ENCODE data around the gene BRAP. TPM values are rescaled to one million over a fixed set of nuclear protein-coding genes. Genes with fewer than 3 reads are reported as not detected.

BRAP gene
- total and polyA plus RNA-seq, 4 experiments from 2014 or later = 21.4 to 29.6 (median 26.7) TPM

DNA sequence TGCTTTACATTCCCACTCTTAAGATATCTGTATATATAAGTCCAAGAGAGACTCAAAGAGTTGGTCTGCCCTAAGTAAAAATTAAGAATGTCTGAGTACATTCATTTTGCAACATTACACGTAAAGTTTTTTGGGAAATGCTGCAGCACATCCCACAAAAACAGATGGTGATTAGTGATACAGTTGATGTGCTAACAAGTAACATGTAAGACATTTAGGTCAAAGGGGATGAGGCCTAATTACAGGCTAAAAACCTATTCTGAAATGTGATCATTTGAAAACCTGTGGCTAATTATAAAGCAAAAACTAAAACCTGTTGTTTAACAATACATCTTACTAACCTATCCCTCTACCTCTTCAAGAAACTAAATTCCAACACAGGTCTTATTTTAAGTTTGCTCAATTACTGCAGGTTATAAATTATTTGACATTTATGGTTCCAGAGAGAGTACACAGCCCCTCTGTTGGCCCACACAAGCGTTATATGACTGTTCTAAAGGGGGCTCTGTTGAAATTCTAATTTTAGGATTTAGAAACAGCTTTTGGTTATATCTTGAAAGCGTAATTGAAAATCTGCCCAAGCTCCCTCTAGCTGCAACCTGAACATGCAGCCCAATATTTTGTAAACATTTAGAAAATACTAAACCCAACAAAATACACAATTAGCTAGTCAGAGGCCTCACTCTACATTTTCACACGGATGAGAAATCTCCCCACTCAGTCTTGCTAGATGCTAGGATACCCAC, 42.9 kb downstream of the BRAP start:
- Mint-ChIP-seq H3K4me3 (no peak overlapping the region), H3K27ac (no peak overlapping the region), H3K36me3 (peaks cover 34 to 57% of the 10 kb centered on the region in 2 donors), H3K4me1 (peaks cover 0 to 1% (median 0%) of the 10 kb centered on the region in 4 donors), H3K27me3 (no peaks in the 10 kb centered on the region), H3K9me3 (no peaks in the 10 kb centered on the region)
- ChIA-PET POLR2A (ENCODE audit: partially characterized antibody) (no interaction called here), CTCF (ENCODE audit: partially characterized antibody) (no interaction called here)
- Histone ChIP-seq H3K4me3 (ENCODE audit: low read length in 2 of 2) (no peak overlapping the region), H3K27ac (ENCODE audit: low read depth, low read length) (no peak overlapping the region), H3K36me3 (ENCODE audit: insufficient read depth, low read length) (peaks cover 45% of the 10 kb centered on the region), H3K4me1 (ENCODE audit: insufficient read depth, low read length) (no peaks in the 10 kb centered on the region), H3K27me3 (ENCODE audit: insufficient read depth, low read length) (no peaks in the 10 kb centered on the region), H3K9me3 (ENCODE audit: control insufficient read depth in 1 of 2, low read length in 2 of 2) (no peaks in the 10 kb centered on the region)
- intact Hi-C loops (cut with micrococcal nuclease) = no loop called here
- DNase-seq = no peak

DNA sequence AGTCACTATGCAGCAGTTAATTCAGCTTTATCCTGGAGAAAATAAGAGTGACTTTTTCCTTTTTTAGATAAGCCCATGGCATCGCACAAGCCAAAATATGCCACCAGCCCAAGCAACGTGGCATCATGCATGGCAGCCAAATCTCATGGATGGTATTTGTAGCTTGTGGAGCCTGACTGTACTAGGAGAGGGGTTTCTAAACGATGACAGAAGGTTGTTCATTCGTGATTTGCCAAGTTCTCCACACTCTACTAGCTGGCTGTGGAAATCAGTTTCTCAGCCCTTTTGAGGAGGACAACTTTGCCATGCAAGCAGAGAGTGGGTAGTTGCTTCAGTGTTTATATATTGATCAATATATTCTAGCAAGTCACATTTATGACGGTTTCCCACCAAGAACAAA, 45.2 kb downstream of the BRAP start:
- no peak overlapping the region for H3K27ac ChIP-seq (ENCODE audit: low read depth, low read length)
- no peaks in the 10 kb centered on the region for H3K9me3 ChIP-seq (ENCODE audit: control insufficient read depth in 1 of 2, low read length in 2 of 2)
- no peak overlapping the region for H3K4me3 ChIP-seq (ENCODE audit: low read length in 2 of 2)
- Mint-ChIP-seq H3K36me3 (peaks cover 21 to 35% of the 10 kb centered on the region in 2 donors), H3K4me1 (peaks cover 0 to 3% (median 0%) of the 10 kb centered on the region in 4 donors), H3K27me3 (no peaks in the 10 kb centered on the region), H3K9me3 (no peaks in the 10 kb centered on the region), H3K4me3 (no peak overlapping the region), H3K27ac (peak overlapping the region in 1 of 7 donors; percentile 17)
- POLR2A ChIA-PET (ENCODE audit: partially characterized antibody) = no interaction called here
- no peak for DNase-seq
- intact Hi-C loops (cut with micrococcal nuclease) = no loop called here
- CTCF ChIA-PET (ENCODE audit: partially characterized antibody) = no interaction called here
- no peaks in the 10 kb centered on the region for H3K4me1 ChIP-seq (ENCODE audit: insufficient read depth, low read length)
- peaks cover 31% of the 10 kb centered on the region for H3K36me3 ChIP-seq (ENCODE audit: insufficient read depth, low read length)
- no peaks in the 10 kb centered on the region for H3K27me3 ChIP-seq (ENCODE audit: insufficient read depth, low read length)

DNA sequence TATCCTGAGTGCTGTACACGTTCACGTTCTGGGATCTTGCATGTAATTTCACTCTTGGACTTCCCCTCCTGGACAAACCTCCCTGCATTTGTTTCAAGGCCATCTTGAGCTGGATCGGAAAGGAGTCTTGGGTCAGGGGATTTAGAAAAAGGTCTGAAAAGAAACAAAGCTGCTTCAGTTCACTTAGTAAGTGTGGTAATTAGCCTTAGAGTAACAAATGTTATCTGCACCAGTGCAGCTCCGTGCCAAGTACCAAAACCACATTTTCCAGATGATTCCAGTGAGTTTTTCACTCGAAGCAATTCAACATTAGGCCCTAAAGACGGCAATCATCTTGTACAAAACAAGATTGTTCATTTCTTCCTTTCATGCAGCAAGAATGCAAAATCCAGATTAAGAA, 47.2 kb downstream of the BRAP start:
- Mint-ChIP-seq H3K4me1 (peaks cover 0 to 5% (median 0%) of the 10 kb centered on the region in 4 donors), H3K27me3 (no peaks in the 10 kb centered on the region), H3K4me3 (no peak overlapping the region), H3K36me3 (peaks cover 14 to 22% of the 10 kb centered on the region in 2 donors), H3K9me3 (no peaks in the 10 kb centered on the region), H3K27ac (peak overlapping the region in 2 of 7 donors; percentile 6 to 21)
- Histone ChIP-seq H3K27me3 (ENCODE audit: insufficient read depth, low read length) (no peaks in the 10 kb centered on the region), H3K36me3 (ENCODE audit: insufficient read depth, low read length) (peaks cover 17% of the 10 kb centered on the region), H3K4me3 (ENCODE audit: low read length in 2 of 2) (no peak overlapping the region), H3K27ac (ENCODE audit: low read depth, low read length) (no peak overlapping the region), H3K9me3 (ENCODE audit: control insufficient read depth in 1 of 2, low read length in 2 of 2) (no peaks in the 10 kb centered on the region), H3K4me1 (ENCODE audit: insufficient read depth, low read length) (no peaks in the 10 kb centered on the region)
- ChIA-PET CTCF (ENCODE audit: partially characterized antibody) (no interaction called here), POLR2A (ENCODE audit: partially characterized antibody) (interaction anchor here (0.7 kb wide), 1 partner anchor 1313 kb away, joined by 4 read pairs; no protein-coding TSS in a partner anchor)
- no peak for DNase-seq
- intact Hi-C loops (cut with micrococcal nuclease) = no loop called here

DNA sequence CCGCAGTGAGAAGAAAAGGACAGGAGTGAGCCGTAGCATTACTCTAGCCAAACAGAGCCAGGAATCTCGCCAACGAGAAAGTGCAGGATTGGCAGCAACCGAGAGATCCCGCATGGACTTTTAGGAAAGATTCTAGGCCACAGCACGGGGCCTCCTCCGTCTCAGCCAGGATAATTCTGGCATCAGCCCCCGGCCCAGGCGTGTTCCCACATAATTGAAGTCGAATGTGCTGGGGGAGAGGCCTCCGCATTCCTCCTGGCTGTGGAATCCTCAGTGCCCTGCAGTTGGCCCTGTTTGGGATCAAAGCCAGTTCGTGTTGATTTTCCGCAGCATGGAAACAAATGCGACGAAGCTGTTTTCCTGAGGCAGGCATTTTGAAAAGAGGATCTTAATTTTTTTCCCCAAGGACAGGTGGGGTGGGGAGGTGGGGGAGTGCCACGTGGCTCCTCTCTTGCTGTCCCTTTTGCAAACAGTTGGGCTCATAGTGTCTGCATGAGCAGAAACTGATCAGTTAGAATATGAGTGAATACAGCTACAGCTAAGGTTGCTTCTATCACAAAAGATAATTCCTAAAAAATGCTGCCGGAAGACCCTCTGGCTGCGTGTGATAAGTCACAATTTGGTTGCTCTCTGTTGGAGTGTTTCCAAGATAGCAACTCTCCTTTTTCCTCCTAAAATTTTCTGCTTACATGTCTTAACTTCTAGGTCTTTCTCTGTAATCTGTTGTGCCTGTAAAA, 49.4 kb downstream of the BRAP start:
- no peak for DNase-seq
- peaks cover 0 to 5% (median 0%) of the 10 kb centered on the region in 4 donors for H3K4me1 Mint-ChIP-seq
- POLR2A ChIA-PET (ENCODE audit: partially characterized antibody) = no interaction called here
- Histone ChIP-seq H3K27ac (ENCODE audit: low read depth, low read length) (no peak overlapping the region), H3K9me3 (ENCODE audit: control insufficient read depth in 1 of 2, low read length in 2 of 2) (no peaks in the 10 kb centered on the region), H3K4me1 (ENCODE audit: insufficient read depth, low read length) (no peaks in the 10 kb centered on the region), H3K4me3 (ENCODE audit: low read length in 2 of 2) (no peak overlapping the region), H3K36me3 (ENCODE audit: insufficient read depth, low read length) (no peaks in the 10 kb centered on the region), H3K27me3 (ENCODE audit: insufficient read depth, low read length) (no peaks in the 10 kb centered on the region)
- no peaks in the 10 kb centered on the region for H3K27me3 Mint-ChIP-seq
- H3K9me3 Mint-ChIP-seq = no peaks in the 10 kb centered on the region
- no peak overlapping the region for H3K4me3 Mint-ChIP-seq
- CTCF ChIA-PET (ENCODE audit: partially characterized antibody) = interaction anchor here (1.3 kb wide), 1 partner anchor 9 kb away, joined by 3 read pairs; no protein-coding TSS in a partner anchor
- intact Hi-C loops (cut with micrococcal nuclease) = no loop called here
- peaks cover 6 to 7% of the 10 kb centered on the region in 2 donors for H3K36me3 Mint-ChIP-seq
- H3K27ac Mint-ChIP-seq = peak overlapping the region in 1 of 7 donors; percentile 42

DNA sequence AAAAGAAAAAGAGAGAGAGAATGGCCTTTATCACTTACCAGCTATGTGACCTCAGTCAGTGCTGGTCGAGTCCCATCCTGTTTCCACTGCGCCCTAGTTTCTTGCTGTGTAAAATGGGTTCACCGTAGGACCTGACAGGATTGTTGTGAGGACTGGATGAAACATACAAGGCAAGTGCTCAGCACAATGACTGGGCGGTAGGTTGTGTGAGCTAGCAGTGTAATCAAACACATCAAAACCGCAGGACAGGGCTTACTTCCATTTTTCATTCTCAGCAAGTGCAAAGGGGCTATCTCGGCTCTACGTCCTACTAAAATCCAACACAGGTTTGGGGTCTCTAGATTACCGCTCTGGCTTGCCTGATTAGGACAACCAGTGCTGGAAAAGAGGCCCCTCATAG, 50.2 kb downstream of the BRAP start:
- ChIA-PET POLR2A (ENCODE audit: partially characterized antibody) (no interaction called here), CTCF (ENCODE audit: partially characterized antibody) (interaction anchor here (1.1 kb wide), 1 partner anchor 12 kb away, joined by 3 read pairs; no protein-coding TSS in a partner anchor)
- no peak for DNase-seq
- H3K9me3 ChIP-seq (ENCODE audit: control insufficient read depth in 1 of 2, low read length in 2 of 2) = no peaks in the 10 kb centered on the region
- no peaks in the 10 kb centered on the region for H3K27me3 ChIP-seq (ENCODE audit: insufficient read depth, low read length)
- Mint-ChIP-seq H3K36me3 (peaks cover 6% of the 10 kb centered on the region in 2 donors), H3K9me3 (no peaks in the 10 kb centered on the region), H3K27me3 (no peaks in the 10 kb centered on the region), H3K4me1 (peaks cover 0 to 5% (median 0%) of the 10 kb centered on the region in 4 donors), H3K27ac (peak overlapping the region in 3 of 7 donors; percentile 62 to 68 (median 65)), H3K4me3 (no peak overlapping the region)
- H3K27ac ChIP-seq (ENCODE audit: low read depth, low read length) = no peak overlapping the region
- no peak overlapping the region for H3K4me3 ChIP-seq (ENCODE audit: low read length in 2 of 2)
- H3K4me1 ChIP-seq (ENCODE audit: insufficient read depth, low read length) = no peaks in the 10 kb centered on the region
- H3K36me3 ChIP-seq (ENCODE audit: insufficient read depth, low read length) = no peaks in the 10 kb centered on the region
- intact Hi-C loops (cut with micrococcal nuclease) = no loop called here

DNA sequence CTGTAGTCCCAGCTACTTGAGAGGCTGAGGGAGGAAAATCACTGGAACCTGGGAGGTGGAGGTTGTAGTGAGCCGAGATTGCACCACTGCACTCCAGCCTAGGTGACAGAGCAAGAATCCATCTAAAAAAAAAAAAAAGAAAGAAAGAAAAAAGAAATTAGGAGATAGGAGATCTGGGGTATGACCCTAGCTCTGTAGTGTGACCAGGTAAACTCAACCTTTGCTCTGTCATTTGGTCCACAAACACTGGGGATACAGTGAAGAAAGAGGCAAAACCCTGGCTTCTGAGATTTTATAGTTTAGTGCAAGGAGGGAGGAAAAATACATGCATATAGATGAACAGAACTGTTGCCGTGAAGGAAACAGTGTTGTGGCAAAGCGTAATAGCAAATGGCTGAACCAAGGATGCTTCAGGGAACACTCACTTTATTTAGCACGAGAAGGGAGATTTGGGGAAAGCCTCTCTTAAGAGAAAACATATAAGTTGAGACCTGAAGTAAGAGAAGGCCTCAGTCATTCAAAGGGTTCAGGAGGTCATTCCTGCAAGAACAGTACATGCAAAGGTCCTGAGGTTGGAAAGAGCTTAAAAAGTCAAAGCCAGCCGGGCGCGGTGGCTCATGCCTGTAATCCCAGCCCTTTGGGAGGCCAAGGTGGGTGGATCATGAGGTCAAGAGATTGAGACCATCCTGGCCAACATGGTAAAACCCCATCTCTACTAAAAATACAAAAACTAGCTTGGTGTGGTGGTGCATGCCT, 57.1 kb downstream of the BRAP start:
- no peak overlapping the region for H3K4me3 ChIP-seq (ENCODE audit: low read length in 2 of 2)
- no peaks in the 10 kb centered on the region for H3K27me3 Mint-ChIP-seq
- CTCF ChIA-PET (ENCODE audit: partially characterized antibody) = no interaction called here

DNA sequence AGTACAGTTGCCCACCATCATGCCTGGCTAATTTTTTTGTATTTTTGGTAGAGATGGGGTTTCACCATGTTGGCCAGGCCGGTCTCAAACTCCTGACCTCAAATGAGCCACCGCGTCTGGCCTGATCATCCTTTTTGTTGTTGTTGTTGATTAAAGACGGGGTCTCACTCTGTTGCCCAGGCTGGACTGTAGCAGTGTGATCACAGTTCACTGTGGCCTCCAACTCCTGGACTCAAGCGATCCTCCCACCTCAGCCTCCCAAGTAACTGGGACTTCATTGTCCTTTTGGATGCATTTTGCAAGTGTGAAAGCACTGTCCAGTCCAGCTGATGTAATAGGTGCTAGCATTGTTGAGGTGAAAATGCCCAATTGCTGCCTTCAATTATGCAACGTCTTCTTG, 59.5 kb downstream of the BRAP start:
- no peak overlapping the region for H3K27ac Mint-ChIP-seq
- Histone ChIP-seq H3K27me3 (ENCODE audit: insufficient read depth, low read length) (no peaks in the 10 kb centered on the region), H3K27ac (ENCODE audit: low read depth, low read length) (no peak overlapping the region), H3K9me3 (ENCODE audit: control insufficient read depth in 1 of 2, low read length in 2 of 2) (no peaks in the 10 kb centered on the region), H3K4me1 (ENCODE audit: insufficient read depth, low read length) (no peaks in the 10 kb centered on the region), H3K36me3 (ENCODE audit: insufficient read depth, low read length) (no peaks in the 10 kb centered on the region), H3K4me3 (ENCODE audit: low read length in 2 of 2) (no peak overlapping the region)
- no peaks in the 10 kb centered on the region for H3K27me3 Mint-ChIP-seq
- CTCF ChIA-PET (ENCODE audit: partially characterized antibody) = no interaction called here
- POLR2A ChIA-PET (ENCODE audit: partially characterized antibody) = no interaction called here
- no peaks in the 10 kb centered on the region for H3K4me1 Mint-ChIP-seq
- no peak for DNase-seq
- peaks cover 0 to 3% (median 0%) of the 10 kb centered on the region in 8 donors for H3K9me3 Mint-ChIP-seq
- intact Hi-C loops (cut with micrococcal nuclease) = no loop called here
- no peak overlapping the region for H3K4me3 Mint-ChIP-seq
- H3K36me3 Mint-ChIP-seq = no peaks in the 10 kb centered on the region

More for the DNA sequence above, 57.1 kb downstream of the BRAP start:
- Histone ChIP-seq H3K36me3 (ENCODE audit: insufficient read depth, low read length) (no peaks in the 10 kb centered on the region), H3K9me3 (ENCODE audit: control insufficient read depth in 1 of 2, low read length in 2 of 2) (no peaks in the 10 kb centered on the region), H3K4me1 (ENCODE audit: insufficient read depth, low read length) (no peaks in the 10 kb centered on the region), H3K27me3 (ENCODE audit: insufficient read depth, low read length) (no peaks in the 10 kb centered on the region), H3K27ac (ENCODE audit: low read depth, low read length) (no peak overlapping the region)
- Mint-ChIP-seq H3K4me1 (no peaks in the 10 kb centered on the region), H3K9me3 (peaks cover 0 to 3% (median 0%) of the 10 kb centered on the region in 8 donors), H3K27ac (peak overlapping the region in 1 of 7 donors; percentile 38), H3K36me3 (no peaks in the 10 kb centered on the region), H3K4me3 (no peak overlapping the region)
- POLR2A ChIA-PET (ENCODE audit: partially characterized antibody) = no interaction called here
- intact Hi-C loops (cut with micrococcal nuclease) = no loop called here
- no peak for DNase-seq

Data from CD4-positive, alpha-beta memory T cell (primary cell).